UCSD-AML1 (cell line): ENCODE results near the gene ARHGEF1.
A peak's percentile ranks its signal among the peaks of the same experiment; 100 is the strongest.

ENCODE experiments used
- DNase-seq: peaks from one replicate; lab custom pipeline; 2025; ENCODE audit not compliant: unreplicated experiment; lab: John Stamatoyannopoulos, UW

The ARHGEF1 gene, protein sequence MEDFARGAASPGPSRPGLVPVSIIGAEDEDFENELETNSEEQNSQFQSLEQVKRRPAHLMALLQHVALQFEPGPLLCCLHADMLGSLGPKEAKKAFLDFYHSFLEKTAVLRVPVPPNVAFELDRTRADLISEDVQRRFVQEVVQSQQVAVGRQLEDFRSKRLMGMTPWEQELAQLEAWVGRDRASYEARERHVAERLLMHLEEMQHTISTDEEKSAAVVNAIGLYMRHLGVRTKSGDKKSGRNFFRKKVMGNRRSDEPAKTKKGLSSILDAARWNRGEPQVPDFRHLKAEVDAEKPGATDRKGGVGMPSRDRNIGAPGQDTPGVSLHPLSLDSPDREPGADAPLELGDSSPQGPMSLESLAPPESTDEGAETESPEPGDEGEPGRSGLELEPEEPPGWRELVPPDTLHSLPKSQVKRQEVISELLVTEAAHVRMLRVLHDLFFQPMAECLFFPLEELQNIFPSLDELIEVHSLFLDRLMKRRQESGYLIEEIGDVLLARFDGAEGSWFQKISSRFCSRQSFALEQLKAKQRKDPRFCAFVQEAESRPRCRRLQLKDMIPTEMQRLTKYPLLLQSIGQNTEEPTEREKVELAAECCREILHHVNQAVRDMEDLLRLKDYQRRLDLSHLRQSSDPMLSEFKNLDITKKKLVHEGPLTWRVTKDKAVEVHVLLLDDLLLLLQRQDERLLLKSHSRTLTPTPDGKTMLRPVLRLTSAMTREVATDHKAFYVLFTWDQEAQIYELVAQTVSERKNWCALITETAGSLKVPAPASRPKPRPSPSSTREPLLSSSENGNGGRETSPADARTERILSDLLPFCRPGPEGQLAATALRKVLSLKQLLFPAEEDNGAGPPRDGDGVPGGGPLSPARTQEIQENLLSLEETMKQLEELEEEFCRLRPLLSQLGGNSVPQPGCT

DNA sequence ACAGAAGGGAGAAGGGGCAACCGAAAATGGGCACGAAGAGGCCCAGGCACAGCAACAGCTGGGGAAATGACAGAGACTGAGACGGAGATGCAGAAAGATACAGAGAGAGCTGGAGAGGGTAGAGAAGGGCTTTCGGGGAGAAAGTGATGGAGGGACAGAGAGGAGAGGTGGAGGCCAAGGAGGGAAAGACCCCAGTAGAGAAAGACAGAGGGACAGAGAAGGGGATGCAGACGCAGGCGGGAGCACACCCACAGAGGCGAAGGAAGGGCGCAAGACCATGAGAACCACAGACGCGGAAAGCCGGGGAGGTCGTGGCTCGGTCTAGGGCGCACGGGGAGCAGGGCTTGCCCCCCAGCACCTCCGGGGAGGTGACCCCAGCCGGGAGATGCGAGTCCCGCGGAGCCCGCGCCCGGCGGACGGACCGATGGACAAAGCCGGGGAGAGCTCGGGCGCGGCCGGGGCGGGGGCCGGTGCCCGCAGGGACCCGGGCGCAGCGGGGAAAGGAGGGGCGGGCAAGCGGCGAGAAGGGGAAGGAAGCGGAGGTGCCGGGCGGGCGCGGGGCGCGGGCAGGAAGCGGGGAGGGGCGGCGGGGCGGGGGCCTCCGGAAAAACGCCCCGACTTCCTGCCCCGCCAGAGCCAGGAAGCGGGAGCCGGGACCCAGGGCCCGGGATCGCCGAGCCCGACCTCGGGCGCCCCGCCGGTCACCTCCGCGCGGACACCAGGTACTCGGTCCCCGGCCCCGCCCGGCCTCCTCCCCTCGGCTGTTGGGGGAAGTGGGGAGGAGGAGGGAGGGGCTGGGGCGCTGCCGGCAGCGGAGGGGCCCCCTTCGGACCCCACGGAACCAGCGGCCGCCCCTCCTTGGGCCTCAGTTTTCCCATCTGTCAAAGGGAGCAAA, at the start of gene ARHGEF1:
ARHGEF1 (plus strand) TSS at position 617 of the 895 bp plus-strand sequence. CDS start 4,899 bp downstream, outside the sequence.
- peak; percentile 84 for DNase-seq

DNA sequence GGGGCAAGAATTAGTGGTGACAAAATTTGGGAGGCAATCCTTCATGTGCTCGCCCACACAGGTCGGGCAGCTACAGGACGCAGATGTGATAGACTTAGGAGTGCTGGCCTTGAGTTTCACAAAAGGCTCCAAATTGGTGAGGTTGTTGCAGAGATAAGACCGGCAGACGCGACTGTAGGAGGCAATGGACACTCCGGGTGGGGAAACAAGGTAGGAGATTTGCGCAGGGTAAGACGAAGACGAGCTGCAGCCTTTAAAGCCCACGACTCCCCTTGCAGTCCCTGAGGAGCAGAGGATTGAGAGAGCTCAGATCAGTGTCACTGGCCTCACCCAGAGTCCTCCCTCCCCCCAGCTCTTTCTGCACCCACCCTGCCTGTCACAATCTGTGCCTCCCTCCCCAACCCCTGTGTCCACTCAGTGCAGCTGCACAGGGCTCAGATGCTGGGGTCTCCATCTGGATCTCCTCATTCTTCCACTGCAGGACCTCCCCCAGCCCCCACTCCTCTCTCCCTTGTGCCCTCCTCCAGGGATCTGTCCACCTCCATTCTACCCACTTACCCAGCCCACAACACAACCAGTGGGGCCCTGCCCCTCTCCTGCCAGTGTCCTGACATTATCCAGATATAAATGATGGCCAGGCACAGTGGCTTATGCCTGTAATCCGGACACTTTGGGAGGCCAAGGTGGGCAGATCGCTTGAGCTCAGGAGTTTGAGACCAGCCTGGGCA, 44.8 kb upstream of the ARHGEF1 start:
- DNase-seq, result no peak

DNA sequence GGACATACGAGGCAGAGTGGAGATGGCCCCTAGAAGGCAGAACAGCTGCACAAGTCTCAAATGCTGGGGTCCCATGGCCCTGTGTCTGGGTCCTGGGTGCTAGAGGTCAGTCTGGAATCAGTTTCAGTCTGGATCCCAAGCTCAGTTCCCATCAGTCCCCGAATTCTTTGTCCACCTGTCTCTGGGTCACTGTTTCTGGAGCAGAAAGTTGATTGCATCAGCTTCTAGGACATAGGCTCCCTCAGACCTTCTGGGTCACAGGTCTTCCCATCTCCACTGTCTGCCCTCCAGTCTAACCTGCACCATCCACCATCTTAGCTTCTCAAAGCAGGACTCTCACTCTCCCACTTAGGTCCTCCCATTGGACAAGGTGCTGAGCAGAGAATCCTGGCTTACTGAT, 43.8 kb upstream of the ARHGEF1 start:
- DNase-seq, result no peak

DNA sequence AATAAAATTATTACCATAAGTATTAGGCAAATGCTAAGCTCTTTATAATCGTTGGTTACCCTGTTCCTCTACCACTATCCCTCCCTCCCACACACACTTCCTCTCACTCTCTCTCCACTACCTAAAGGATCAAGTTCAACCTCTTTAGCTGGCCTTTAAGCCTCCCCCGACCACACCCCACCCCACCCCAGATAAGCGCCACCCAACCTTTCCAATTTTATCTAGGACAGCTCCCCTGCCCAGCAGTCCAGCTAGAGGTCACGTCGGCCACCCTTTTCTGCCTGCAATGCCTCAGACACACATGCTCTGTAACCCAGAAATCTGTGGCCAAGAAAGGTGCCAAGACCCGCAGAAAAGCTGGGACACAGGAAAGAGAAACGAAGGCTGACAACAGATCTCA, 39.6 kb upstream of the ARHGEF1 start:
- DNase-seq, result no peak

DNA sequence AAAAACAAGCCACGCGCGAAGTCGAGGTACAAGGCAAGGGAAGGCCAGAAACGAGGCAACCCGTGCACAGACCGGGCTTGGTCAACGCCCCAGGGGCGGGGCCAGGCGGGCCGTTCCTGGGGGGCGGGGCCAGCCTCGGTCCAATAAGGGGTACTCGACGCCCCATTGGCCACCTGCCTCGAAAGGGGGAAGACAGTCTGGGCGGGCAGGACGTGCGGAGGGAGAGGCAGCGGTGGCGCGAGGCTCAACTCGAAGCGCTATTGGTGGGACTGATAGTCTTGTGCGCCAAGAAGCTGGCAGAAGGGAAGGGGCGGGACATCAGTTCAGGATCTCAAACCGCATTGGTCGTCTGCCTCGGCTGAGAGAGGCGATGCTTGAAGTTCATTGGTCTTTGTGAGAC, 38.4 kb upstream of the ARHGEF1 start, which contains the start of gene LYPD4:
LYPD4 (minus strand) TSS at position 83 of the 400 bp plus-strand sequence. CDS start 5,398 bp downstream, outside the sequence.
- no peak for DNase-seq

DNA sequence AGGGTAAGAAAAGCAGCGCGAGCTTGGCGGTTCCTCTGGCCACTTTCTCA, 38.2 kb upstream of the ARHGEF1 start, which contains the start of gene DMRTC2:
DMRTC2 (plus strand) TSS at position 42 of the 50 bp plus-strand sequence. CDS start 2,387 bp downstream, outside the sequence.
- DNase-seq, result no peak

DNA sequence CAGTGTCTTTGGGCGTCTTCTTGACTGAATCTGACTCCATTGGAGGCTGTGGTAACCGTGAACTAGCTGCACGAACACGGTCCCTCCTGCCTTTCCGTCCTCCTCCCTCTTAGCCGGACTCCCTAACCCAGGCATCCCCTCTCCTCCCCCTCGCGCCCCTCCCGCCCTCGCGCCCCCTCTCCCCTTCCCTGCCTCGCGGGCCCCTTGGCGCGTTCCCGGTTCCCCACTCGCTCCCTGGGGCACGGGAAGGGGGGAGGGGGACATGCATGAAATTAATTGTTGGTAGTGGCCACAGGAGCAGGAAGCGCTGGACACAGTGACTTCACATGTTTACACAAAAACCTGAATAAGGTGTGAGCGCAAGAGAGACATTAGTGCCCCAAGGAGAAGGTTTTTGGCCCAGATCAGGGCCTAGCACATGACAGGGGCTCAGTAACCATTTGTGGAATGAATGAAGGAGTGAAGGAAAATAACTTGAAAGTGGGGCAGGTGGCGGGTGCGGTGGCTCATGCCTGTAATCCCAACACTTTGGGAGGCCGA, 37.9 kb upstream of the ARHGEF1 start:
- DNase-seq, result no peak

DNA sequence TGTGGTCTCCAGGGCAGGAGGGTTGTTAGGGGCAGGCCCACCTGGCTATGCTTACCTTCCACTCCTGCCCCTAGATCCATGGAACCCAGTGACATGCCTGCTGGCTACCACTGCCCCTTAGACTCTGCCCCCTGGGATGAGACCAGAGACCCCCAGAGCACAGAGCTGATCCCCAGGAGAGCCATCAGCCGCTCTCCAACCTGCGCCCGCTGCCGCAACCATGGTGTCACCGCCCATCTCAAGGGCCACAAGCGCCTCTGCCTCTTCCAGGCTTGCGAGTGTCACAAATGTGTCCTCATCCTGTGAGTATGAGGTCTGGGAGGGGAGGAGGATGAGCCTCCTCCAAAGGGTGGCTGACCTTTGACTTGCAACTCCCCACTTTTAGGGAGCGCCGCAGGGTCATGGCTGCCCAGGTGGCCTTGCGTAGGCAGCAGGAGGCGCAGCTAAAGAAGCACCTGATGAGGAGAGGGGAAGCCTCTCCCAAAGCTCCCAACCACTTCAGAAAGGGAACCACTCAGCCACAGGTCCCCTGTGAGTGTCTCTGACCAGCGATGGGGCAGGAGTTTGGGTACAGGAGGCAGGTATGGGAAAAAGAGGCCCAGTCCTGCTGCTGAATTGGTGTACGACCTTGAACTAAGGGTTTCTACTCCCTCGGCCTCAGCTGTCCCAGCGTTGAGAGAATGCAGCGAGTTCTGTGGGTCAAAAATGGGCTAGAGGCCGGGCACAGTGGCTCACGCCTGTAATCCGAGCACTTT, 35.5 kb upstream of the ARHGEF1 start:
- no peak for DNase-seq

DNA sequence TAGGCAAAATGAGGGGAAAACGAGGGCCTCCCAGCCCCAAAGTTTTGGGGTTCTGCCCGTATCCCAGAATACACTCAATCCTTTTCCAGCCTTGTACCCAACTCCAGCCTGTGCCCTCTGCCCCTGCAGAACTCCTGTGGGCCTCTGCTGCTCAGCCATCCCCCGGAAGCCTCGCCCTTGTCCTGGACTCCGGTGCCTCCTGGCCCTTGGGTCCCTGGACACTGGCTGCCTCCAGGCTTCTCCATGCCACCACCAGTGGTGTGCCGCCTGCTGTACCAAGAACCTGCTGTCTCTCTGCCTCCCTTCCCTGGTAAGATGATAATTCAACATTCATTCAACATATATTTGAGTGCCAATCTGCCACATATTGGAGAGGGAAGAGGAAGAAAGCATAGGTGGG, 34.3 kb upstream of the ARHGEF1 start:
- DNase-seq, result no peak

DNA sequence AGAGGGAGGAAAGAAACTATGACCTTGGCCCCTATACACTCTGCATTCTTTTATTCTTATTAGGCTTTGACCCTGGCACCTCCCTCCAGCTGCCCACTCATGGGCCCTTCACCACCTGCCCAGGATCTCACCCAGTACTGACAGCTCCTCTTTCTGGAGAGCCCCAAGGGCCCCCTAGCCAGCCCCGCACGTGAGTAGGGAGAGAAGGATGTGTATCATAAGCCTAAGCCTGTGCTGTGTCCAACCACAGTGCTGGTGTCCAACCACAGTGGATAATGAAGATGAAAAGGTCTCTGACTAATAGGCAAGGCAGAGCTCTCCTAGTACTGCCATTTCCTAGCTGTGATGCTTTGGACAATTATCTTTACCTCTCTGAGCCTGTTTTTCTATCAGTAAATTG, 33.9 kb upstream of the ARHGEF1 start:
- no peak for DNase-seq

DNA sequence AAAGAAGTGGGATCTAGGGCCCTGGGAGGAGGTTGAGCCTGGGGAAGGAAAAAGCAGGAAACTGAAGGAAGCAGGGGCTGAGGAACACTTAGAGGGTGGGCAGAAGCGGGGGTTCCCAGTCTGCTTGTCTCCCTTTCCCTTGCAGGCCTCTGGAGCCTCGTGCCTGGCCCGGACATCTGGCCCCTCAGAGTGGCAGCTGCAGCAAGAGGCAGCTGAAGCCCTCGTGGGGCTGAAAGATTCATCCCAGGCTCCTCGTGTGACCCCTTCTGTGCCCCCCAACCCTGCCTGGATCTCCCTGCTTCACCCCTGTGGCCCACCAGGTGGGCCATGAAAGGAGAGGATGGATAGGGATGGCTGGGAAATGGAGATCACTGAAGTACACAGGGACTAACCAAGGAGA, 32.6 kb upstream of the ARHGEF1 start:
- DNase-seq, result no peak

DNA sequence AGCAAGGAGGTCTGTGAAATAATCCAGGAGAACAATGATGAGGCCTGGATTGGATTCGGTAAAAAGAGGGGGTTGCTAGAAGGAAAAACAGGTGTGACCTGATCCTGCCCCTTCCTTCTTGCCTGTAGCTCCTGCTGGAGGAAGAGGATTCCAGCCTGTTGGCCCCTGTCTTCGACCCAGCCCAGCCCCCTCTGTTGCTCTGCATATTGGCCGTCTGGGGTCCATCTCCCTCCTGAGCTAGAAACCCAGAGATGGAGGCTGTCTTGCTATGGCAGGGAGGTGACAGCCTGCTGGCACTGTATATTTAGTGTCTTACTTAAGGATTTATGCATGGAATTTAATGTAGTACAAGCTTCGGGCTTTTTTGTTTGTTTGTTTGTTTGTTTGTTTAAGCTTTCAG, 31.5 kb upstream of the ARHGEF1 start:
- DNase-seq, result no peak

DNA sequence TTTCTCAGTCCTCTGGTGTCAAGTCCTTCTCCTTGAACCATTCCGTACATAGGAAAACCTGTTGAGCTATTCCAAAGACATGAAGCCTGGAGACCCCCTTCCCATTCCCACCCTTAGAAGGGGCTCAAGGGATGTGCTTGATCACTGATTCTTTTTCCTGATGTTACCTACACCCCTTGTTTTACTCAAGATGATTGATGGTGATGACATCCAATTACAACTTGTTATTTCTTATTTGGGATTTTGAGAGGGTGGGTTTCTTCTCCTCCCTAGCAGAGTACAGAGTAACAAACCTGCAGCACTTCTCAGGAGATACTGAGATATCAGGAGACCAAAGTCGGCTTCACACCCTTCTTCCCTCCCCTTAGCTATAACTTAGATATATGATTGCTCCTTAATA, 29.6 kb upstream of the ARHGEF1 start:
- DNase-seq, result no peak

DNA sequence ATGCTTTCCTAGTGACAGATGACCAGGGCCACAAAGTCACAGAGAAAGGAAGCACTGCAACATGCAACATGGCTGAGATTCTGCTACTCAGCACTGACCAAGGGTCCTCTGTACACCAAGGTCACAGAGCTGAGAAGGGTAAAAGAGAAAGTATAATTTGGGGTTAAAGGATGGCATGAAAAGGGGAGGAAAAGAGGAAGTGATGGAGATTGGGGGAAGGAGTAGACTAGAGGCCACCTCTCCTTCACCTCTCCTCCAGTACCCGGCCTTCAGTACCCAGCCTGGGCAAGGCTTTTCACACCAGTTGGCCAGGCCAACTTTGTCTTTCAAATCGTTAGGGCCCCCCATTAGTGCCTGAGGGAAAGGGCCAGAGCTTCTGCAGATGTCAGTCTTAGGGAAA, 29.2 kb upstream of the ARHGEF1 start:
- DNase-seq, result no peak

DNA sequence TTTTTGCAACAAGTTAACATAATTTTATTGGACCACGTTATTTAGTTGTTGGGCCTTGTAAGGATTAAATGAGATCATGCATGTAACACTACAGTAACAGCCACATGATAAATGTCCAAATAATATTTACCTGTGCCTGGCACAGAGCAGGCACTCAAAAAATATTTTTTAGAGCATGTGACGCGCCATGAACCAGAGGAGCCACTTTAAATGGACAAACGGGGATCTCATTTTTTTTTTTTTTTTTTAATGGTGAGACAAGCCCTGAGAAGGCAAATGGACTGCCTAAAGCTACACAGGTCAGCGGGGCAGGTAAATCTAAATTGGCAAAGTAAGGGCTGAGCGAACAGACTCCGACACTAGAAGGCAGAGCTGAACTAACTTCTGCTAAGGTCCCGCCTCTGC, 23.8 kb upstream of the ARHGEF1 start:
- DNase-seq, result no peak

DNA sequence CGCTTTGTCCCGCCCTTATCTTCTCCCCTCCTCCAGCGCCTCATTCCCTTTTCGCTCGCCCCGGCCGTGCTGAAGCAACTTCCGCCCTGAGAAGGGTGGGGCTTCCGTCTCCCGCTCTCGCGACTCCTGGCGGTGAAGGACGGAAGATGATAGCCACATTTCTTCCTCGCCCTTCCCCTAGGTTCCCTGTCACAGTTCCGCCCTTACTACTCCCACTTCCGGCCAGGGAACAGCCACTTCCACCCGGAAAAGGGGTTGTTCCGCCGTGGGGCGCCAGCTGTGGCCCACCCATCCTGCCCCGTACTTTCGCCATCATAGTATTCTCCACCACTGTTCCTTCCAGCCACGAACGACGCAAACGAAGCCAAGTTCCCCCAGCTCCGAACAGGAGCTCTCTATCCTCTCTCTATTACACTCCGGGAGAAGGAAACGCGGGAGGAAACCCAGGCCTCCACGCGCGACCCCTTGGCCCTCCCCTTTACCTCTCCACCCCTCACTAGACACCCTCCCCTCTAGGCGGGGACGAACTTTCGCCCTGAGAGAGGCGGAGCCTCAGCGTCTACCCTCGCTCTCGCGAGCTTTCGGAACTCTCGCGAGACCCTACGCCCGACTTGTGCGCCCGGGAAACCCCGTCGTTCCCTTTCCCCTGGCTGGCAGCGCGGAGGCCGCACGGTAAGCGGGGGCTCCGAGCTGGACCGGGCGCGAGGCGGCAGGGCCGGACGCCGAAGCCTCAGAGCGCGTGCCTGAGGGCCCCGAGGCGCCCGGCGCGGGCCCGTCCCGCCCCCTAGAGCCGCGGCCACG, 23.2 kb upstream of the ARHGEF1 start, which contains the start of gene RPS19:
RPS19 (plus strand) TSS at position 638 of the 801 bp plus-strand sequence. CDS start 520 bp downstream, outside the sequence.
- DNase-seq, result peak; percentile 99

DNA sequence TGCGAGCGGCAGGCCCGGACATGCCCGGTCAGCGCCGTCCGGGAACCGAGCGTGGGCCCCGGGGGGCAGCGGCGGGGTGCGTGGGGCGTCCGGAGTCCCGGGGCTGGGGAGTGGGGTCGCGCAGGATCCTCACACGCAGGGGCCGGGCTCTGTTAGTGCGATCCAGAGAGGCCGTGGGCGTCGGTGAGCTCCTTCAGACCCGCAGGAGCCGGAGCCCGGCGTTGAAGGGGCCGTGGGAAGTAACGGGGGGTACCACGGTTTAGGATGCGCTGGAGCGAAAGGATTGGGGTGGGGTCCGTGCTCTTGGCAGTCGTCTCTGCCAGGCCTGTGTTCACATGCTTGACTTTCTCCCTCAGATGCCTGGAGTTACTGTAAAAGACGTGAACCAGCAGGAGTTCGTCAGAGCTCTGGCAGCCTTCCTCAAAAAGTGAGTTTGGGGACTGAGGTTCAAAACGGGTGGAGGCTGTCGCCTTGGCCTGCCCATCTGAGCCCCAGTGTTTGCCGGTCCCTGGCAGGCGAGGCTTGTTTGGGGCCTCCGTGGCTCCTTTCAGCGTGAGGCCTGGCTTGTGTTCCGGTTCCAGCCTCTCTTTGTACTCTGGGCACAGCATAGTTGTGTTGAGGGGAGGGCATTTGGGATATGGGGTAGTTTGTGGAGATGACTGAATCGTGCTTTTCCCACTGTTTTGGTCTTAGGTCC, 22.4 kb upstream of the ARHGEF1 start:
- no peak for DNase-seq

DNA sequence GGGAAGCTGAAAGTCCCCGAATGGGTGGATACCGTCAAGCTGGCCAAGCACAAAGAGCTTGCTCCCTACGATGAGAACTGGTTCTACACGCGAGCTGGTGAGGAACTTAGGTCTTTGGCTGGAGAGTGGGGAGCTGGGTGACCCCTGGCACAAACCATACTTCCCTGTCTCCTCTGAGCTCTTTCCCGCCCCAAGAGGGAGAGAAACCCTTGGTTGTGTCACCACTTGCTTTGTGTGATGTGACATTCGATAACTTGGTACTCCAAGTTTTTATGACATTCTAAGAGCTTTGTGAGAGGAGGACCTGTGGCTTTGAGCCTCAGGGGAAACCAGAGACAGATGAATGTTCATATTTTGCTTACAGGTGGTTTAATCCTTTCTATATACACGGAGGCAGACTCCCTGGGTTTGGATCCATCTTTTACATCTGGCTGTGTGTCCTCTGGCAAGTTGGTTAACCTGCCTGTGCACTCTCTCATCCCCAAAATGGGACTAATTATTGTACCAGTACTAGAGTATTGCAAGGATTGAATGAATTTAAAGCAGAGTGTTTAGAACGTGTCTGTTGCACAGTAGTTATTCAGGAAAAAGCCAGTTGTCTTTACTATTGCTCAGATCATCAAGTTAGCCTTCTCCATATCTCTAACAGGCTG, 21.7 kb upstream of the ARHGEF1 start:
- DNase-seq, result no peak
